HG03097 (cell line): Measurements from ENCODE around the gene RAB33B.
"Not testable (repeated sequence)": the region's sequence is repeated elsewhere in the genome, so short reads cannot be mapped to it uniquely, and the experiment has no call there.

Experiments
- ATAC-seq: cut with Tn5 transposase; IDR thresholded peaks from one replicate; pipeline ENCODE4 v1.9.1; 2021; ENCODE audit not compliant: unreplicated experiment, low FRiP score

Gene RAB33B

DNA sequence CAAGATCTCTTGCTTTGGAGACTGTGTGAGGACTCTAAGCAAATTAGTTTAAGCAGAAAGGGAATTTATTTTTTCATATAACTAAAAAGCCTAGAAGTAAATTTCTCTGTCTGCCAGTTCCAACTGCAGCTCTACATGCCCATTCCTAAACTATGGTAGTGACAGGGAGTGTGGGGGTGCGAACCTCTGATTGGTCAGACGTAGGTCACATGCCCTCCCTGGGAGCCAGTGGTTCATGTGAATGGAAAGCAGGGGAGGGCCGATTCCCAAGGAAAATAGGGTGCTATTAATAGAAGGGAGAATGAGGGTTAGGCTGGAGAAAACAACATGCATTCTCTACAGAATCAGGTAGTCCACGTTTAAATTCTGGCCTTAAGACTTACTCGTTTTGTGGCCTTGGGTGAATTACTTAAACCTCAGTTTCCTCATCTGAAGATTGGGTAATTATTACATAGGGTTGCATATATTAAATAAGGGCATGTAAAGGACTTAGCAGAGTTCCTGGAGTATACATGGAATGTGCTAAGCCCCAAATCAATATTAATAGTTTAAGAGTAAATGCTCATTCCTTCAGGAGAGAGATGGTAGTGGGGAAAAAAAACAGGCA lies 7.2 kb downstream of the RAB33B start:
- no peak for ATAC-seq

DNA sequence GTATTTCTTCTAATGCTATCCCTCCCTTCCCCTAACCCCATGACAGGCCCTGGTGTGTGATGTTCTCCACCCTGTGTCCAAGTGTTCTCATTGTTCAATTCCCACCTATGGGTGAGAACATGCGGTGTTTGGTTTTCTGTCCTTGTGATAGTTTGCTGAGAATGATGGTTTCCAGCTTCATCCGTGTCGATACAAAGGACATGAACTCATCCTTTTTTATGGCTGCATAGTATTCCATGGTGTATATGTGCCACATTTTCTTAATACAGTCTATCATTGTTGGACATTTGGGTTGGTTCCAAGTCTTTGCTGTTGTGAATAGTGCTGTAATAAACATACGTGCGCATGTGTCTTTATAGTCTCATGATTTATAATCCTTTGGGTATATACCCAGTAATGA lies 10.6 kb downstream of the RAB33B start:
- not testable (repeated sequence) for ATAC-seq

DNA sequence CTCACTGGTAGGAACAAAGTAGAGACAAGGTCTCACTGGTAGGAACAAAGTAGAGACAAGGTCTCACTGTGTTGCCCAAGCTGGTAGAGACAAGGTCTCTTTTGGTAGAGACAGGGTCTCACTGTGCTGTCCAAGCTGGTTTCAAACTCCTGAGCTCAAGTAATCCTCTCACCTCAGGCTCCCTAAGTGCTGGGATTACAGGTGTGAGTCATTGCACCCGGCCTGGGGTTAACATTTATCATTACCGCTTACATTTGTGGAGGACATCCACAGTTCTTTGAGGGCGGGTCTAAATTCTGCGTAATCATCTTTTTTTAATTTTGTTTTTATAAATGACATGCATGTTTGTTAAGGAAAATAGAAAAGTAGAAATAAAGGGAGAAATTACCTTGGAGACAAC lies 12.0 kb downstream of the RAB33B start:
- no peak for ATAC-seq

DNA sequence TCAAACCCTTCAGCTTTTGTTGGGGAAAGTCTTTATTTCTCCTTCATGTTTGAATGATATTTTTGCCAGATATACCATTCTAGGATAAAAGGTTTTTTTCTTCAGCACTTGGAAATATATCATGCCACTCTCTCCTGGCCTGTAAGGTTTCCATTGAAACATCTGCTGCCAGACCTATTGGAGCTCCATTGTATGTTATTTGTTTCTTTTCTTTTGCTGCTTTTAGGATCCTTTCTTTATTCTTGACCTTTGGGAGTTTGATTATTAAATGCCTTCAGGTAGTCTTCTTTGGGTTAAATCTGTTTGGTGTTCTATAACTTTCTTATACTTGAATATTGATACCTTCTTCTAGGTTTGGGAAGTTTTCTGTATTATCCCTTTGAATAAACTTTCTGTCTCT lies 14.8 kb downstream of the RAB33B start:
- ATAC-seq: not testable (repeated sequence)

DNA sequence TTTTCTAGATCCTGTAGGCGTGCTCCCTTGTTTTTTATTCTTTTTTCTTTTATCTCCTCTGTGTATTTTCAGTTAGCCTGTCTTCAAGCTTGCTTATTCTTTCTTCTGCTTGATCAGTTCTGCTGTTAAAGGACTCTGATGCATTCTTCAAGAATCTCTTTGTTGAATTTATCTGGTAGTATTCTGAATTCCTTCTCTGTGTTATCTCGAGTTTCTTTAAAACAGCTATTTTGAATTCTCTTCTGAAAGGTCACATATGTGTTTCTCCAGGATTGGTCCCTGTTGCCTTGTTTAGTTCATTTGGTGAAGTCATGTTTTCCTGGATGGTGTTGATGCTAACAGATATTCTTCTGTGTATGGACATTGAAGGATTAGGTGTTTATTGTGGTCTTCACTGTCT lies 15.3 kb downstream of the RAB33B start:
- ATAC-seq: no peak

DNA sequence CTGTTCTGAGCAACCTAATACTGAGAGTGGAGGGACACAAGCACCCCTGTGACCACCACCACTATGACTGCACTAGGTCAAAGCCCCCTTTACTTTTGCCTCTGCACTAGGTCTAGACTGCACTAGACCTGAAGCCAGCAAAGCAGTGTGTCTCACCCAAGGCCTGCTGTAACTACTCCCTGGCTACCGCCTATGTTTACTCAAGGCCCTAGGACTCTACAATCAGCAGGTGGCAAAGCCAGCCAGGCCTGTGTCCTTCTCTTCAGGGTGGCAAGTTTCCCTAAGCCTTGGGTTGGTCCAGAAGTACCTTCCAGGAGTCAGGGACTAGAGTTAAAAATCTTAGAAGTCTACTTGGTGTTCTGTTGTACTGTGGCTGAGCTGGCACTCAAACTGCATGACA lies 15.9 kb downstream of the RAB33B start:
- no peak for ATAC-seq

DNA sequence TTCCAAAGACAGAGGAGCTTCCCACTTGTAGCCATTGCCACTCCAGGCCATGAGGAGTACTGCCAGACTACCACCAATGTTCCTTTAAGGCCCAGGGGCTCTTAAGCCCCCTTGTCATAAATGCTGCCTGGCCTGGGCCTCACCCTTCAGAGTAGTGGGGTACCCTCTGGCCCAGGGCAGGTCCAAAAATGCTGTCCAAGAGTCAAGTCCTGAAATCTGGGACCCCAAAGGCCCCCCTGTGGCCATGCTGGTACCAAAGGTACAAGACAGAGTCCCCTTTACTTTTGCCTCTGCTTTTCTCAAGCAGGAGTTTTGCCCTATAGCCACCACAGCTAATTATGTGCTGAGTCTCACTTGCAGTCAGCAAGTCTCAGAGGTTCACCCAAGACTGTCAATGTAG lies 16.4 kb downstream of the RAB33B start:
- no peak for ATAC-seq

DNA sequence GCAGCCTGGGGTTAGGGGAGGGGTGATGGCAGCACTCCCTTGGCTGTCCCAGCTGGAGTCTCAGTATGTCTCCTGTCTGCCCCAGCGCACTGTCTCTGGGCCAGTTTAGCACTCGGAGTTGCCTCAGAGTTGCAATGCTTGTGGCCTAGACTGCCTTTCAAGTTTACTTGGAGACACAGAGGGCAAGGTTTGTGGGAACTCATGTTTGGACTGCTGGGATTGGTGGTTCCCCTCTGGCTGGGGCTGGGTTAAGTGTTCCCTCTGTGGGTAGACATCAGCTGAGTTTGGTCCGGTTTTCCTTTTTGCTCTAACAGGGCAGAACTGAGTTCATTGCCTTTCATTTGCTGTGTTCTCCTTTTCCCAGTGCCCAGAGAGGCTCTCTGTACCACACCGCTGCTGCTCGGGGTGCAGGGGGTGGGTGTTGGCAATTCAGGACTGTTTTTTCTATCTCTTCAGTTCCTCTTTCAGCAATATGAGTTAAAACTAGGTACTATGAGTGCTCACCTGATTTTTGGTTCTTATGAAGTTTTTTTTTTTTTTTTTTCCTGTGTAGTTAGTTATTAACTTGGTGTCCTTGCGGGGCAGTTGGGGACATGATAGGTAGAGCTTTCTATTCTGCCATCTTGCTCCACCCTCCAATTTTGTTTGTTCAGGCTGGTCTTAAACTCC lies 17.2 kb downstream of the RAB33B start:
- no peak for ATAC-seq

DNA sequence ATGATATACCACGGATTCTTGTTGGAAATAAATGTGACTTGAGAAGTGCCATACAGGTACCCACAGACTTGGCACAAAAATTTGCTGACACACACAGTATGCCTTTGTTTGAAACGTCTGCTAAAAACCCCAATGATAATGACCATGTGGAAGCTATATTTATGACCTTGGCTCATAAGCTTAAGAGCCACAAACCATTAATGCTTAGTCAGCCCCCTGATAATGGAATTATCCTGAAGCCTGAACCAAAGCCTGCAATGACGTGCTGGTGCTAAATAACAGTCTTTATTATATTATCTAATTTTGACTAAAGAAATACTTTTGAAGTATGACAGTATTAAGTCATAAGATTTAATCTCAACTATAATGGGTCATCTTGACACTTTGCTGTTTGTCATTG lies 18.9 kb downstream of the RAB33B start:
- no peak for ATAC-seq

DNA sequence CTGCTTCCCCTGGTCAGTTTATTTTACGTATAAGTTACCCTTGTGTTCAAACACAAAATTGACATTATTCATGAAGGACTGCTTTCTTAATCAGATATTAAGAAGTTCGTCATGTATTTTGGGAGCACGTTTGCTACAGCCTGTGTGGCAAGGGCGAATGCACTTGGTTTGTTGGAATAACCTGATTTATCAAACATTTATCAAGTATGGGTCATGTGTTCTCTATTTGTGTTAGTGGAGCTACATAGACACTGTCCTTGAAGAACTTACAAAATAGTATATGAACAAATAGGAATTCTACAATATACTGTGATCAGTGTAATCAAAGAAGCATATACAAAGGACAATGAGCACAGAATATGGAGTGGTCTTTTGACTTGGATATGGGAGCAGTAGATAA lies 22.4 kb downstream of the RAB33B start:
- no peak for ATAC-seq

DNA sequence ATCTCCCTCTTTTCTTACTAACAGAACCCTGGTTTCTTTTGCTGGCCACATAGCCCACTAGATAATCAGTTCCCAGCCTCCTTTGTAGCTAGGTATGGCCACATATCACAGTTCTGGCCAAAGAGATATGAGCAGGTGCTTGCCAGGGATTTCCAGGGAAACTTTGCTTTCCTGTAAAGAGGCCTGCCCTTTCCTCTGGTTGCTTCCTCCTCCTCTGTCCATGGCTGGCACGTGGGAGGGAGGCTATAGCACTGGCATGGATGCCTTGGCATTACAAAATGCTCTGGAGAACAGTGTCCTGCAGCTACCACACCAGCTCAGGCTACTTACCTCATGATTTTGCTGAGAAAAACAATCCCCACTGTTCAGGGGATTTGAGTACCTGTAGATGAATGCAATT lies 27.5 kb downstream of the RAB33B start:
- no peak for ATAC-seq

DNA sequence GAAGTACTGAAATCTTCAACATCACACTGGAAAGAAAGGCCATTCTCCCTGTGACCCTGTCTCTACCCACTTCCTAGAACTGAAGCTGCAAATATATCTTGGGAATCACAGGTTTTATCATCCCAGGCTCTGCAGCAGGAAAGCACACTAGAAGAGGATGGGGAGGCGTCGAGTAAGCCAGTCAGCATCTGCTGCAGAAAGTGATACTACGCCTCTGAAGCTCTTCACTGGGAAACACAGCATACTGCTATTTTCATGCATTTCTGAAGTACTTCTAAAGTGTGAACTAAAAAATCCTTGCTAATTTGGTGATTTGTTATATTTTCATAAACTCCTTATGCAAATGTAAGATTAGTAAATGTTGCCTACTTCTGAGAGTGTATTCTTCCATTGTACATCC lies 29.1 kb downstream of the RAB33B start:
- ATAC-seq: no peak

DNA sequence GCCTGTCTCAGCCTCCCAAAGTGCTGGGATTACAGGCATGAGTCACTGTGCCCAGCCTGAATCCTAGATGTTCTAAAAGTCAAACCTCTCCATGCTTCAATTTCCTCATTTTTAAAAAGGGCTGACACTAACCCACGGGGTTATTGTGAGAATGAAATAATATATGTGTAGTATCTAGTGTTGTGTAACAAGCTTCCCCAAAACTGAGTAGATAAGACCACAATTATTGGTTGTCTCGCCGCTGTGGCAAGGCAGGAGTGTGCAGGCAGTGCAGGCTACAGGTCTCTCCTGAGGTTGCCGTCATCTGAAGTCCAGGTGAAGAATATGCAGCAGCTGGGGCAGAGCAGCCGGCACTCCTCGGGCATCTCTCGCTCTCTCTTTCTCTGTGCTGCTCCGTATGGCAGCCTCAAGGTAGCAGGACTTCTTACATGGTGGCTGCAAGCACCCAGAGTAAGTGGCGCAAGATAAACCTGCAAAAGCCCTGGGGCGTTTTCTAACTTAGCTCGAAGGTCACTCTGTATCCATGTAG lies 30.9 kb downstream of the RAB33B start:
- no peak for ATAC-seq

DNA sequence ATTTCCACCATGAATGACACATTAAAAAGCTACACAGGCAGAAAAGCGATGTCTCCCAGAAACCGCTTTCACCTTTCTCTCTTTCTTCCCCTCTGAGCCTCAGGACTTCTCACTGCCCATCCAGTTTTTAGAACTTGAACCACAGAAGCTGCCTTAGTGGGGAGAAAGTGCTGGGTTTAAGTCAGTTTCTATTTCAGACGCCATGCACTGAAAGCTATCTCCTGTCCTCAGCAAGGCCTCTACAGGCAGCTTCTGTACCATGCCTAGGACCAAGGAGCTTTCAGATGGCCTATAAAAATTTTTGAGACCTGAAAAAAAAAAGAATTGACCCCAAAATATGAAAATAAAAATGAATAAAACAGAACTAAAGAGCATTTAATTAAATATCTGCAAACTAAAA lies 34.5 kb downstream of the RAB33B start:
- no peak for ATAC-seq

DNA sequence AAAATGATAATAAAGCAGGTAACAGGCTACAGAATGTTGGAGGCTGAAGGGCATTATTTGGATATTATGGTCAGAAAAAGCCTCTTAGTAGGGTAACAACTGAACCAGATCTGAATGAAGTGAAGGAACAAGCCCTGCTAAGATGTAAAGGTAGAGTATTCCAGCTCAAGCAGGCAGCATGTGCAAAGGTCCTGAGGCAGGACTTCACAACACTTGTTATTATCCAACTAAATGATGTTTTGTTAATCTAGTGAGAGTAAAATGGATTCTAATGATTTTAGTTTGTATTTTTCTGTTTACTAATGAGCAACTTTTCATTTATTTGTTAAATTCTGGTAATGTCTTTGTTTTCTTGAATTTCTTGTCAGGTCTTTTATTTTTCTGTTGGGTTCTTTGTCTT lies 35.7 kb downstream of the RAB33B start:
- ATAC-seq: no peak

DNA sequence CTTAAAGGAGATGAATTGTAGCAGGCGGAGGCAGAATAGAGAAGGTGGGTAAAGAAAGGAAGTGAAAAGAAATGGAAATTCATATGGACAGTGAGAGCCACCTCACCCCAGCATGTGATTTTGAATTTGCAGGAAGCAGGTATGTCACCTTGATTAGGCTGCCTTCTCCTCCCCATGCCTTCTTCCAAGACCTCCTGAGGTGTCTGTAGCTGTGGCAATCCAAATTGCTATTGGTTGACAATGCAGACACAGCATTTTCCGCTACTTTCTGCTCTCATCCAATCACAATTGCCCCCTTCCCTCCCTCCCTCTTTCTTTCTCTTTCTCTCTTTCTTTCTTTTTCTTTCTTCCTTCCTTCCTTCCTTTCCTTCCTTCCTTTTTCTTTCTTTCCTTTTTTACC lies 38.5 kb downstream of the RAB33B start:
- ATAC-seq: no peak

DNA sequence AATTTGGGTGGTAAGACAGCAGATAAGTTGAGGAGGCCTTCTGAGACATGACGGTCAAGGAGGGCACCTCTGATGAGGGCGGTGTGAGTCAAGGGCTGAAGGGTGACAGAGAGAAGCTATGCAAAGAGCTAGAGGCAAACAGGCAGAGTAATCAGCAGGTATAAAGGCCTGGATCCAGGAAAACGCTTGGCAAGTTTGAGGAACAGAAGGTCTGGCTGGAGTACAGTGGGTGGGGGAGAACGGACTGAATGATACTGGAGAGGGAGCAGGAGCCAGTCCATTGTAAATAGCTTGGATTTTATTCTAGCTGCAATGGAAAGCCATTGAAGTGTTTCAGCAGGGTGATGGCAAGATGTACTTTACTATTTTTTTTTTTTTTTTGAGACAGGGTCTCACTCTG lies 39.3 kb downstream of the RAB33B start:
- ATAC-seq: no peak

DNA sequence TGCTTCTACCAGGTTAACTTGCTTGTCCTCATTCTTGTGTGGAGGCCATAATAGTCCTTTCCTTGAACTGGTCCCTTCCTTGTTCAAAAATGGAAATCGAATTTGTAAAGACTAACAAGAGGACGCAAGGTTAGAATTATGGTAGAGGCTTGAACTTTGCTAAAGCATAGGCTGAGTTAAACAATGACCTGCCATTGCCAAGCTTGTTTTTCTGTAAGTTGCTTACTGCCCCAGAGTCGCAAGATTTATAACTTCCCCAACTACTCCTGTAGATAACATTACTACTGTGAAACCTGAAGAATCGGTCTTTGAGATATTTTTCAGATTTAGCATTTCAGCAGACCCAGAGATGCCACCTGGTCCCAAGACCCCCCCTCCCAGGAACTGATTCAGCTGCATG lies 45.3 kb downstream of the RAB33B start:
- ATAC-seq: no peak

DNA sequence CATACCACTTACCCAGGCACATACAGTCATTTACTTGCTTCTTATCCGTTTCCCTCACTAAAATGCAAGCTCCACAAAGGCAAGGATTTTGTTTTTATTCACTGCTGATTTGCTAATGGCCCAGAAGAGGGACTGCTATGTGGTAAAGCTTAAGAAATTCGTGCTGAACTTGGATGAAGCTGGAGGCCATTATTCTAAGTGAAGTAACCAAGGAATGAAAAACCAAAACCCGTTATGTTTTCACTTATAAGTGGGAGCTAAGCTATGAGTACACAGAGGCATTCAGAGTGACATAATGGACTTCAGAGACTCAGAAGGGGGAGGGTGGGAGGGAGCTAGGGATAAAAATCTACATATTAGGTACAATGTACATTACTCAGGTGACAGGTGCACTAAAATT lies 47.2 kb downstream of the RAB33B start:
- ATAC-seq: no peak

DNA sequence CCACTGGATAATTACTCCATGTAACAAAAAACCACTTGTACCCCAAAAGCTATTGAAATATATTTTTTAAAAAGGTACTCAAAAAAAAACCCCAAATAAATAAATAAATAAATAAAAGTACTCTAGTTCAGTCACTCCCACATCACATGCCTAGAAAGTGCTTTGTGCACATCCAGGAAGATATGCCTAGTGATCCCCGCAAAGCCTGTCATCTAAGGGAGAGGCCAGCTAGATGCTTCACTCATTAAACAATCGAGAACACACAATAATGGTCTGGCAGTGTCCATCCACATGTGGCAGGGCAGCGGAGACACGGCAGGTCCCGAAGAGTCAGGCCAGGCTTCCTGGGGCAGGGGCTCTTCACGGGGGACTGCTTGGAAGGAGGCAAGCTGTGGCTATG lies 47.6 kb downstream of the RAB33B start:
- ATAC-seq: no peak

DNA sequence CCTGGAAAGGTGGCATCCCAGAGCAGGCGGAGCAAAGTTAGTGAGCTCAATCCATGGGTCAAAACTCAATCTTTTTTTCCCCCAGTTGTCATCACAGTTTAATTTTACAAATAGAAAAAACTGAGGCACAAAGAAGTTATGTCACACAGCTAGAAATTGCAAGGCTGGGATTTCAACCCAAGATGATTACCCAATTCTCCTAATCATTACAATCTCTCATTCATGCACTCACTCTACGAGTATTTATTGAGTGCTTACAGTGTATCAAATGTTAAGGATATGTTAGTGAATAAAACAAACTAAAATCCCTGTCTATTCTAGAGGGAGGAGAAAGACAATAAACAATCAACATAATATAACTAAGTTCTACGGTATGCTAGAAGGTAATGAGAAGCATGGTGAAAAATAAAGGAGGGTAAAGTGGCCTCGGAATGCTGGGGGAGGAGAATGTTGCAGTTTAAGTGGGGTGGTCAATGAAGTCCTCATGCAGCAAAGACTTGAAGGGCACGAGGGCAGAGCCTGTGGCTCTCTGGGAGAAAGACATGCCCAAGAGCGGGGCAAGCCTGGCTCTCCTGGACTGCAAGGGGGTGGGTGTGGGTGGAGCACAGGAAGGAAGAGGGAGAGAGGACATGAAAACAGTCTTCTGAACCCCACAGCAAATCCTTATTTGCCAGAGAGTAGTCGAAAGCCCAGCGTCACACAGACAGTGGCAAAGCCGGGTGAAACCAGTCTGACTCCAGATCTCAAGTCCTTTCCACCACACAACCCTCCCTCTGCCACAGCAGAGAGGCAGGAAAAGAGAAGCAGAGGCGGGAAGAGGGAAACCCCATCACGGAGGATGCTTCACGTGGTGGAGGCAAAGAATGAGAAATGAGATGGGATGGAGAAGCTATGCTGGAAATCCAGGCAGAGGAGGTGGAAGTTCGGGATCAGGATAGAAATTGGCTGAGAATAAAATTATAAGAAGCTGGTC lies 48.3 kb downstream of the RAB33B start:
- ATAC-seq: no peak
